DOHH2 (cell line): Measurements from ENCODE around the gene PANX2.

Source experiments
- CTCF ChIP-seq: fragments of 200-600 bp; sonication (generic); IDR thresholded peaks from one replicate; pipeline ENCODE4 v1.5.1; 2014; ENCODE audit warnings: antibody characterized with exemption, mild to moderate bottlenecking, low read depth, low read length; ENCODE audit not compliant: poor library complexity, severe bottlenecking
- EZH2phosphoT487 ChIP-seq: fragments of 200-600 bp; sonication (generic); IDR thresholded peaks from 2 replicates; pipeline ENCODE4 v1.6.1; 2017; ENCODE audit warnings: borderline replicate concordance, mild to moderate bottlenecking, antibody characterized with exemption, low read length, moderate library complexity, mixed read lengths

GRCh38 chr22:50186761-50187523, 16.4 kb downstream of the PANX2 start:
- TF ChIP-seq CTCF (no peak), EZH2phosphoT487 (no peak)
